ENCODE data around the gene MAD2L1BP. TPM values are rescaled to one million over a fixed set of nuclear protein-coding genes. Genes with fewer than 3 reads are reported as not detected.
A peak's percentile ranks its signal among the peaks of the same experiment; 100 is the strongest.

Gene MAD2L1BP
- total RNA-seq, 1 donor from 2014 or later, result 19.2 TPM

DNA sequence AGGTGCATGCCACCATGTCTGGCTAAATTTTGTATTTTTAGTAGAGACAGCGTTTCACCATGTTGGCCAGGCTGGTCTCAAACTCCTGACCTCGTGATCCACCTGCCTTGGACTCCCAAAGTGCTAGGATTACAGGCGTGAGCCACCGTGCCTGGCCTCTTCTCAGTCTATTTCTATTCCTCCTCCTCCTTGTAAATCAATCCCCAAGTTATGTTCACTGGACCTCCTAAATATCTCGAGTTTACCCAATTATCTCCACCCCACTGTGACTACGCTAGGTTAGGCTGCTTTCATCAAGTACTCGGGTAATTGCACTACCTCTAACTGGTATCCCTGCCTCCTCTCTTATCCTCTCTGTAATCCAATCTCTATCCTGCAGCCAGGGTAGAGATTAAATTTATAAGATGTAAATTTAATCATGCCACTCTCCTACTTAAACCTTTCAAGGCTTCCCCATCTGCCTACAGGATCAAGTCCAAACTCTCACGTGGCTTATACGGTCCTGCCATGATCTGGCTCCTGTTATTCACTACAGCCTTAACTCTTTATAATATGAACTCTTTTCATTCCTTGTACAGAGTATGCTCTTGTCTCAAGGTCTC lies 837 bp upstream of the MAD2L1BP start:
- ATAC-seq (no peak), DNase-seq (no peak)
- TF ChIP-seq, protein P1, sequence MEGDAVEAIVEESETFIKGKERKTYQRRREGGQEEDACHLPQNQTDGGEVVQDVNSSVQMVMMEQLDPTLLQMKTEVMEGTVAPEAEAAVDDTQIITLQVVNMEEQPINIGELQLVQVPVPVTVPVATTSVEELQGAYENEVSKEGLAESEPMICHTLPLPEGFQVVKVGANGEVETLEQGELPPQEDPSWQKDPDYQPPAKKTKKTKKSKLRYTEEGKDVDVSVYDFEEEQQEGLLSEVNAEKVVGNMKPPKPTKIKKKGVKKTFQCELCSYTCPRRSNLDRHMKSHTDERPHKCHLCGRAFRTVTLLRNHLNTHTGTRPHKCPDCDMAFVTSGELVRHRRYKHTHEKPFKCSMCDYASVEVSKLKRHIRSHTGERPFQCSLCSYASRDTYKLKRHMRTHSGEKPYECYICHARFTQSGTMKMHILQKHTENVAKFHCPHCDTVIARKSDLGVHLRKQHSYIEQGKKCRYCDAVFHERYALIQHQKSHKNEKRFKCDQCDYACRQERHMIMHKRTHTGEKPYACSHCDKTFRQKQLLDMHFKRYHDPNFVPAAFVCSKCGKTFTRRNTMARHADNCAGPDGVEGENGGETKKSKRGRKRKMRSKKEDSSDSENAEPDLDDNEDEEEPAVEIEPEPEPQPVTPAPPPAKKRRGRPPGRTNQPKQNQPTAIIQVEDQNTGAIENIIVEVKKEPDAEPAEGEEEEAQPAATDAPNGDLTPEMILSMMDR (IDR thresholded peaks at IDR 0.05), result no peak
- Histone ChIP-seq H3K36me3 (peaks cover 32% of the 10 kb centered on the region), H3K4me3 (no peak overlapping the region), H3K9me3 (no peaks in the 10 kb centered on the region), H3K4me1 (peaks cover 53% of the 10 kb centered on the region), H3K27me3 (ENCODE audit: low read depth) (no peaks in the 10 kb centered on the region), H3K27ac (peak overlapping the region; percentile 85)
- intact Hi-C loops (cut with DNase I), result no loop called here

DNA sequence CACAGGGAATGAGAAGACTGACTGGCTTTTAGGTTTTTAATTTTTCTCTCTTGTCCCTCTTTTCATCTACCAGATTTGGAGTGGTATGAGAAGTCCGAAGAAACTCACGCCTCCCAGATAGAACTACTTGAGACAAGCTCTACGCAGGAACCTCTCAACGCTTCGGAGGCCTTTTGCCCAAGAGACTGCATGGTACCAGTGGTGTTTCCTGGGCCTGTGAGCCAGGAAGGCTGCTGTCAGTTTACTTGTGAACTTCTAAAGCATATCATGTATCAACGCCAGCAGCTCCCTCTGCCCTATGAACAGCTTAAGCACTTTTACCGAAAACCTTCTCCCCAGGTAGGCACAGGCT lies 644 bp downstream of the MAD2L1BP start:
- ATAC-seq (peak; percentile 34 to 52), DNase-seq (no peak)
- TF ChIP-seq, protein P1 (IDR thresholded peaks at IDR 0.05), result no peak
- no peaks in the 10 kb centered on the region for H3K9me3 ChIP-seq
- peak overlapping the region; percentile 85 for H3K27ac ChIP-seq
- intact Hi-C loops (cut with DNase I), result no loop called here
- H3K4me3 ChIP-seq, result peak overlapping the region; percentile 88
- peaks cover 47% of the 10 kb centered on the region for H3K36me3 ChIP-seq
- peaks cover 44% of the 10 kb centered on the region for H3K4me1 ChIP-seq
- no peaks in the 10 kb centered on the region for H3K27me3 ChIP-seq (ENCODE audit: low read depth)

DNA sequence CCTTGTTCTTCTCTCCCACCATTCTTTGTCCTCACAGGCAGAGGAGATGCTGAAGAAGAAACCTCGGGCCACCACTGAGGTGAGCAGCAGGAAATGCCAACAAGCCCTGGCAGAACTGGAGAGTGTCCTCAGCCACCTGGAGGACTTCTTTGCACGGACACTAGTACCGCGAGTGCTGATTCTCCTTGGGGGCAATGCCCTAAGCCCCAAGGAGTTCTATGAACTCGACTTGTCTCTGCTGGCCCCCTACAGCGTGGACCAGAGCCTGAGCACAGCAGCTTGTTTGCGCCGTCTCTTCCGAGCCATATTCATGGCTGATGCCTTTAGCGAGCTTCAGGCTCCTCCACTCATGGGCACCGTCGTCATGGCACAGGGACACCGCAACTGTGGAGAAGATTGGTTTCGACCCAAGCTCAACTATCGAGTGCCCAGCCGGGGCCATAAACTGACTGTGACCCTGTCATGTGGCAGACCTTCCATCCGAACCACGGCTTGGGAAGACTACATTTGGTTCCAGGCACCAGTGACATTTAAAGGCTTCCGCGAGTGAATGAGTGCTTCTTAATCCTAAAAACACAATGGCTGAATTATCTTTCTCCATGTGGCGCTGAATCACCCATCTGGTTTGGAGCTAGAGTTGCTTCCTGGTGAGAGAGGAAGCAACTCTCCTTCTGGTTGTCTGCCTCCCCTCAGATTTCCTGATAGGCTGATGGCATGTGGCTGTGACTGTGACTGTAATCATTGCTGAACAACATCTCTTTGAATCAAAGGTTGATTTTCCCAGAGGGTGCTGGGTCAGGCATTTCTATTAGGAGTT lies 4.6 kb downstream of the MAD2L1BP start:
- no peak for ATAC-seq
- peaks cover 62% of the 10 kb centered on the region for H3K36me3 ChIP-seq
- H3K27ac ChIP-seq, result no peak overlapping the region
- intact Hi-C loops (cut with DNase I), result no loop called here
- no peak for DNase-seq
- H3K4me1 ChIP-seq, result peaks cover 46% of the 10 kb centered on the region
- H3K9me3 ChIP-seq, result no peaks in the 10 kb centered on the region
- TF ChIP-seq, protein P1 (IDR thresholded peaks at IDR 0.05), result no peak
- H3K4me3 ChIP-seq, result no peak overlapping the region
- H3K27me3 ChIP-seq (ENCODE audit: low read depth), result no peaks in the 10 kb centered on the region

DNA sequence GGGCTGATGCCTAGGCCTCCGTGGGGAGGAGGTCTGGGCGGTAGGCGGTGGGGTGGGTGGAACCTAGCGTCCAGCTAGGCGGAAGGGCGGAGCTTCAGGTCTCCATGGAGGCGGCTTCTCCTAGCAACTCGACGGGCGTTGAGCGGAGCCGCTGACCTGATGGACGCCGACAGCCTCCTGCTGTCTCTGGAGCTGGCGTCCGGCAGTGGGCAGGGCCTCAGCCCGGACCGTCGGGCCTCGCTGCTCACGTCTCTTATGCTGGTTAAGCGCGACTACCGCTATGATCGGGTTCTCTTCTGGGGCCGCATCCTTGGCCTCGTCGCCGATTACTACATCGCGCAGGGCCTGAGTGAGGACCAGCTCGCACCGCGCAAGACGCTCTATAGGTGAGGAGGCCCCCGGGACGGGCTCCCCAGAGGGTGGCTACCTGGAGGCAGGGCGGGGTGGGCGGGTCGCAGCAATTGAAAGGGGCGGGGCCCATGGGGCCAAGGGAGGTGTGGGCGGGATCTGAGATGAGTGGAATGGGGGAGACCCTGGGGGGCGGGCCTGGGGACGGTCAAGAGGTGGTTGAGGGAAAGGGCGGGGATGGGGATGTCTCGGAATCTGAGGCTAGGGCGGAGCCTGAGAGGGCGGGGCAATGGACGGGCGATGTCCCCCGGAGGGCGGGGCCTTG lies 9.4 kb downstream of the MAD2L1BP start, which contains the start of gene RSPH9:
Gene RSPH9 (plus strand): TSS at position 97 of the 673 bp plus-strand sequence. CDS start 63 bp downstream, at position 160.
- intact Hi-C loops (cut with DNase I), result no loop called here
- Histone ChIP-seq H3K4me3 (peak within 1 kb of the TSS; percentile 61), H3K9me3 (no peaks in the 10 kb centered on the region)

DNA sequence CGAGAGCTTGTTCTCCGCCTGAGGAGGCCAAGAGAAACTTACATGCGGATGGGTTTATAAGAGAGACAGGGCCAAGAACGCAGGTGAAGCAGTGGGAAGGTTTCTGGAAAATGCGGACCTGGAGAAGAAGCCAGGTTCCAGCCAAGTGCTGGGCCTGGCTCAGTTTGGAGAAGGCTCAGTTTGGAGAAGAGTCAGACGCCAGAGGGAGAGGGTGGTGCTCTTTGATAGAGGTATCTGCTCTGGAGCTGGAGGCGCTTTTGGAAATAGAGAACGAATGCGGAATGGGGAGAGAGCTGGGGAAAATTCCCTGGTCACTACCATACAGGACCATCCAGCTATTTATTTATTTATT lies 9.9 kb downstream of the MAD2L1BP start:
- no peaks in the 10 kb centered on the region for H3K9me3 ChIP-seq
- intact Hi-C loops (cut with DNase I), result no loop called here
- TF ChIP-seq, protein P1 (IDR thresholded peaks at IDR 0.05), result no peak
- H3K27ac ChIP-seq, result no peak overlapping the region
- no peaks in the 10 kb centered on the region for H3K27me3 ChIP-seq (ENCODE audit: low read depth)
- DNase-seq, result no peak
- H3K4me3 ChIP-seq, result peak overlapping the region; percentile 61
- peaks cover 23% of the 10 kb centered on the region for H3K36me3 ChIP-seq
- peaks cover 15% of the 10 kb centered on the region for H3K4me1 ChIP-seq
- no peak for ATAC-seq

More for the DNA sequence above, 9.4 kb downstream of the MAD2L1BP start, which contains the start of gene RSPH9:
- H3K36me3 ChIP-seq, result peaks cover 28% of the 10 kb centered on the region
- ATAC-seq (peak; percentile 89 to 91), DNase-seq (peak; percentile 84)
- H3K4me1 ChIP-seq, result peaks cover 15% of the 10 kb centered on the region
- TF ChIP-seq, protein P1 (IDR thresholded peaks at IDR 0.05), result no peak
- H3K27ac ChIP-seq, result peak within 1 kb of the TSS; percentile 62
- no peaks in the 10 kb centered on the region for H3K27me3 ChIP-seq (ENCODE audit: low read depth)
